GM12874 (cell line): ENCODE results near the gene NDUFS6.

Experiments used
- CTCF ChIP-seq: IDR thresholded peaks from 2 replicates; pipeline ENCODE4 v1.5.1; 2011; ENCODE audit warnings: low read depth, mild to moderate bottlenecking, control low read depth, low read length, moderate library complexity; ENCODE audit not compliant: insufficient read depth

Gene NDUFS6

DNA sequence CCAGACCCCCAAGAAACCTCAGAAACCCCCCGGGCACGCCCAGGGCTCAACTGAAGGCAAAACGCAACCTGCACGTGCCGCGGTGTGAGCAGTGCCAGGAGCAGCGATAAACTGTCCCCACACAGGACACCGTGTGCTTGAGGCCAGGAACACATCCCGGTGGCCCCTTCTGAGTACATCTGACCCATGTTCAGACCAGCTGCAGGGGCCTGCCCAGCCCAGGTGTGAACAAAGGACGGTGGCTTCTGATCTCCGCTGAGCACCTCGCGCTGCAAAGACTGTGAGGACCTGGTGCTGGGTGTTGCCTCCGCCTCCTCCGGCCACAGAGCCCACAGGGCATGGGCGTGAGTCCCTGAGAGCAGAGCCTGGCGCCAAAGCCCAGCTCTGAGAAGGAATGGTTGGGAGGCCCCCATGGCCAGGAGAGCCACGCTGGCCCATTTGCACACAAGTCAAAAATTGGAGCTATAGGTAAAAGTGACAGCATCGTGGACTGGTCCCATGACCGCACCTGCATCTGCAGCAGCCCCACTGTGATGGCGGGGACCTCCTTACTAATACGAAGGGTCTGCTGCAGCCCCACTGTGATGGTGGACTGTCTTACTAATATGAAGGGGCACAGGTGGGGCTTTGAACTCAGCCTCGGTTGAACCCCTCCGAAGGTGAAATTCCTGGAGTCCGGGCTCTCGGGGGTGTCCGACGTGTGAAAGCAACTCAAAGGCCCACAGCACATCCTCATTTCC, 31.5 kb downstream of the NDUFS6 start:
- TF ChIP-seq CTCF, result no peak

- TF ChIP-seq CTCF, result no peak
These were observed 32.2 kb downstream of the NDUFS6 start for GRCh38 chr5:1833264-1834021.

GRCh38 chr5:1834022-1834551, 32.9 kb downstream of the NDUFS6 start:
- TF ChIP-seq CTCF, result no peak

- no peak for TF ChIP-seq CTCF
These were observed 33.7 kb downstream of the NDUFS6 start for GRCh38 chr5:1834721-1835429.

- no peak for TF ChIP-seq CTCF
These were observed 34.2 kb downstream of the NDUFS6 start for GRCh38 chr5:1835431-1835830.

GRCh38 chr5:1836176-1836890, 35.1 kb downstream of the NDUFS6 start:
- no peak for TF ChIP-seq CTCF
